Activated CD4-positive, alpha-beta memory T cell treated with anti-CD3 and anti-CD28 coated beads for 36 hours (primary cell): ENCODE data around the gene DCTN2. TPM values are rescaled to one million over a fixed set of nuclear protein-coding genes. Genes with fewer than 3 reads are reported as not detected.
"Not testable (repeated sequence)": the region's sequence is repeated elsewhere in the genome, so short reads cannot be mapped to it uniquely, and the experiment has no call there.

Source experiments
- CTCF ChIA-PET: fragments of 350-600 bp; sonication (Branson Sonifier 250); formaldehyde crosslinking; loops from one replicate; lab custom pipeline; 2021; ENCODE audit warnings: antibody characterized with exemption, inconsistent platforms; lab: Charles Lee
- POLR2A ChIA-PET: fragments of 350-600 bp; sonication (Branson Sonifier 250); formaldehyde crosslinking; loops from one replicate; lab custom pipeline; 2021; ENCODE audit warnings: antibody characterized with exemption; lab: Charles Lee
- DNase-seq: peaks from one replicate; pipeline ENCODE4 v3.0.0-alpha.2; 2020
- H3K27ac Mint-ChIP-seq: one replicate; pipeline ENCODE4 v1.8.0; 2021; ENCODE audit warnings: mixed read lengths
- H3K27me3 Mint-ChIP-seq: one replicate; pipeline ENCODE4 v1.8.0; 2021; ENCODE audit warnings: mixed read lengths
- H3K36me3 Mint-ChIP-seq: one replicate; pipeline ENCODE4 v1.8.0; 2021; ENCODE audit warnings: mixed read lengths
- H3K4me1 Mint-ChIP-seq: one replicate; pipeline ENCODE4 v1.8.0; 2021; ENCODE audit warnings: low read depth, mixed read lengths
- H3K4me3 Mint-ChIP-seq: one replicate; pipeline ENCODE4 v1.8.0; 2021; ENCODE audit warnings: mild to moderate bottlenecking, mixed read lengths
- H3K9me3 Mint-ChIP-seq: one replicate; pipeline ENCODE4 v1.8.0; 2021; ENCODE audit warnings: mixed read lengths
- intact Hi-C: fragments of 100-400 bp; cut with micrococcal nuclease; formaldehyde crosslinking; loops from one replicate; pipeline ENCODE4 v1.15.1; 2023
- total RNA-seq, 2 experiments: library from RNA; stranded (reverse); gene quantifications; one replicate each; pipeline ENCODE4 v1.2.3, GENCODE V29; 2021

DCTN2 gene
- total RNA-seq, 2 experiments from 2014 or later, result 81.0 to 85.2 TPM

GRCh38 chr12:57495051-57495701 lies 51.8 kb downstream of the DCTN2 start:
- DNase-seq, POLR2A ChIA-PET, H3K9me3 Mint-ChIP-seq, H3K27me3 Mint-ChIP-seq, intact Hi-C loops, CTCF ChIA-PET, H3K4me3 Mint-ChIP-seq, H3K27ac Mint-ChIP-seq: not testable (repeated sequence)
- Mint-ChIP-seq H3K4me1 (peaks cover 16% of the 10 kb centered on the region), H3K36me3 (peaks cover 54% of the 10 kb centered on the region)

- Mint-ChIP-seq H3K4me1 (peaks cover 36% of the 10 kb centered on the region), H3K4me3 (no peak overlapping the region), H3K27me3 (no peaks in the 10 kb centered on the region), H3K27ac (peak overlapping the region; percentile 69), H3K9me3 (no peaks in the 10 kb centered on the region), H3K36me3 (peaks cover 53% of the 10 kb centered on the region)
- DNase-seq, result no peak
- CTCF ChIA-PET, result interaction anchor here (0.6 to 3.2 kb wide), 5 partner anchors 11 to 51 kb away, joined by 3 to 12 read pairs (median 4); partner anchors contain the start of genes GLI1 and INHBE
- intact Hi-C loops, result loop anchor here (2.0 kb wide), 1 partner anchor 13 kb away; the partner anchor contains the start of gene ARHGAP9
- POLR2A ChIA-PET, result interaction anchor here (0.8 to 3.7 kb wide), 3 partner anchors 12 to 25 kb away, joined by 3 to 10 read pairs (median 4); partner anchors contain the start of gene ARHGAP9
These were observed 55.4 kb downstream of the DCTN2 start for GRCh38 chr12:57491393-57492280.

- Mint-ChIP-seq H3K4me1 (peaks cover 36% of the 10 kb centered on the region), H3K27me3 (no peaks in the 10 kb centered on the region), H3K27ac (no peak overlapping the region), H3K4me3 (no peak overlapping the region), H3K9me3 (no peaks in the 10 kb centered on the region), H3K36me3 (peaks cover 45% of the 10 kb centered on the region)
- intact Hi-C loops, result no loop called here
- no peak for DNase-seq
- POLR2A ChIA-PET, result interaction anchor here (0.8 to 3.7 kb wide), 4 partner anchors 10 to 27 kb away, joined by 3 to 14 read pairs (median 7); partner anchors contain the start of gene ARHGAP9
- CTCF ChIA-PET, result interaction anchor here (1.1 to 3.2 kb wide), 3 partner anchors 10 to 31 kb away, joined by 3 to 12 read pairs (median 4); partner anchors contain the start of gene GLI1
These were observed 56.9 kb downstream of the DCTN2 start for GRCh38 chr12:57490126-57490525.

GRCh38 chr12:57489157-57489641 lies 57.8 kb downstream of the DCTN2 start:
- DNase-seq, result no peak
- peak overlapping the region; percentile 97 for H3K4me3 Mint-ChIP-seq
- H3K4me1 Mint-ChIP-seq, result peaks cover 36% of the 10 kb centered on the region
- intact Hi-C loops, result no loop called here
- H3K27ac Mint-ChIP-seq, result peak overlapping the region; percentile 94
- H3K27me3 Mint-ChIP-seq, result no peaks in the 10 kb centered on the region
- no peaks in the 10 kb centered on the region for H3K9me3 Mint-ChIP-seq
- ChIA-PET POLR2A (interaction anchor here (1.1 to 3.7 kb wide), 3 partner anchors 10 to 28 kb away, joined by 3 to 14 read pairs (median 10); partner anchors contain the start of gene ARHGAP9), CTCF (interaction anchor here (1.4 to 3.2 kb wide), 2 partner anchors 13 to 30 kb away, joined by 3 to 12 read pairs; partner anchors contain the start of gene GLI1)
- H3K36me3 Mint-ChIP-seq, result peaks cover 43% of the 10 kb centered on the region

GRCh38 chr12:57488402-57489156 lies 58.4 kb downstream of the DCTN2 start:
- peak overlapping the region; percentile 94 for H3K27ac Mint-ChIP-seq
- intact Hi-C loops, result no loop called here
- H3K36me3 Mint-ChIP-seq, result peaks cover 43% of the 10 kb centered on the region
- peaks cover 36% of the 10 kb centered on the region for H3K4me1 Mint-ChIP-seq
- ChIA-PET POLR2A (interaction anchor here (2.7 to 3.7 kb wide), 2 partner anchors 9 to 28 kb away, joined by 10 to 14 read pairs; partner anchors contain the start of gene ARHGAP9), CTCF (interaction anchor here (3.2 kb wide), 1 partner anchor 30 kb away, joined by 12 read pairs; the partner anchor contains the start of gene GLI1)
- H3K9me3 Mint-ChIP-seq, result no peaks in the 10 kb centered on the region
- H3K27me3 Mint-ChIP-seq, result no peaks in the 10 kb centered on the region
- H3K4me3 Mint-ChIP-seq, result peak overlapping the region; percentile 97
- DNase-seq, result no peak

- Mint-ChIP-seq H3K4me1 (peaks cover 40% of the 10 kb centered on the region), H3K27ac (peak within 1 kb of the TSS; percentile 94), H3K27me3 (no peaks in the 10 kb centered on the region), H3K36me3 (peaks cover 43% of the 10 kb centered on the region), H3K4me3 (peak within 1 kb of the TSS; percentile 97), H3K9me3 (no peaks in the 10 kb centered on the region)
- intact Hi-C loops, result loop anchor here (1.0 to 2.0 kb wide), 3 partner anchors 8 to 59 kb away; partner anchors contain the start of genes ARHGAP9, DCTN2 and DDIT3
- ChIA-PET CTCF (interaction anchor here (0.6 to 3.7 kb wide), 4 partner anchors 8 to 29 kb away, joined by 3 to 14 read pairs (median 9); partner anchors contain the start of gene GLI1), POLR2A (interaction anchor here (0.7 to 3.7 kb wide), 4 partner anchors 8 to 32 kb away, joined by 3 to 14 read pairs (median 10); partner anchors contain the start of genes ARHGAP9 and DDIT3)
- DNase-seq, result peak; percentile 96
These were observed 59.2 kb downstream of the DCTN2 start, which contains the start of gene MARS1 for GRCh38 chr12:57487597-57488401. Gene MARS1 (plus strand): TSS chr12:57488068. CDS start chr12:57488091, 23 bp downstream.

GRCh38 chr12:57487055-57487596 lies 59.9 kb downstream of the DCTN2 start:
- no peaks in the 10 kb centered on the region for H3K27me3 Mint-ChIP-seq
- DNase-seq, result peak; percentile 16
- POLR2A ChIA-PET, result interaction anchor here (0.6 to 2.2 kb wide), 3 partner anchors 31 to 39 kb away, joined by 3 to 10 read pairs (median 3); partner anchors contain the start of gene DDIT3
- no peaks in the 10 kb centered on the region for H3K9me3 Mint-ChIP-seq
- H3K36me3 Mint-ChIP-seq, result peaks cover 40% of the 10 kb centered on the region
- H3K4me3 Mint-ChIP-seq, result peak overlapping the region; percentile 97
- peak overlapping the region; percentile 94 for H3K27ac Mint-ChIP-seq
- CTCF ChIA-PET, result interaction anchor here (0.7 to 3.7 kb wide), 4 partner anchors 10 to 1122 kb away, joined by 3 to 14 read pairs (median 6); partner anchors contain the start of gene GLI1
- peaks cover 37% of the 10 kb centered on the region for H3K4me1 Mint-ChIP-seq
- intact Hi-C loops, result loop anchor here (1.0 to 2.0 kb wide), 3 partner anchors 8 to 60 kb away; partner anchors contain the start of genes ARHGAP9, DCTN2 and DDIT3

GRCh38 chr12:57485695-57486094 lies 61.3 kb downstream of the DCTN2 start:
- POLR2A ChIA-PET, result interaction anchor here (1.6 to 2.2 kb wide), 2 partner anchors 9 to 34 kb away, joined by 6 to 10 read pairs; partner anchors contain the start of gene DDIT3
- intact Hi-C loops, result loop anchor here (2.0 kb wide), 1 partner anchor 61 kb away; the partner anchor contains the start of gene DCTN2

GRCh38 chr12:57483466-57483865 lies 63.5 kb downstream of the DCTN2 start:
- no peak for DNase-seq
- ChIA-PET POLR2A (no interaction called here), CTCF (no interaction called here)
- intact Hi-C loops, result no loop called here
- Mint-ChIP-seq H3K4me3 (no peak overlapping the region), H3K9me3 (no peaks in the 10 kb centered on the region), H3K27me3 (no peaks in the 10 kb centered on the region), H3K36me3 (peaks cover 19% of the 10 kb centered on the region), H3K4me1 (peaks cover 48% of the 10 kb centered on the region), H3K27ac (peak overlapping the region; percentile 16)

More at GRCh38 chr12:57485695-57486094, 61.3 kb downstream of the DCTN2 start:
- Mint-ChIP-seq H3K36me3 (peaks cover 33% of the 10 kb centered on the region), H3K4me1 (peaks cover 42% of the 10 kb centered on the region), H3K9me3 (no peaks in the 10 kb centered on the region), H3K4me3 (no peak overlapping the region), H3K27me3 (no peaks in the 10 kb centered on the region), H3K27ac (no peak overlapping the region)
- CTCF ChIA-PET, result interaction anchor here (3.7 kb wide), 1 partner anchor 9 kb away, joined by 14 read pairs; no protein-coding TSS in a partner anchor
- no peak for DNase-seq
